ENCODE data around the gene ZNF100.

The ZNF100 gene

GRCh38 chr19:21694171-21694906 is 73.0 kb downstream of the ZNF100 start:
- no peak overlapping the region for H3K4me3 ChIP-seq (ENCODE audit: low read depth in 1 of 2, low read length in 1 of 2)
- H3K27me3 ChIP-seq, result no peaks in the 10 kb centered on the region
- no peaks in the 10 kb centered on the region for H3K36me3 ChIP-seq
- no peaks in the 10 kb centered on the region for H3K4me1 ChIP-seq (ENCODE audit: control insufficient read depth in 1 of 2, insufficient read depth in 1 of 2, low read depth in 1 of 2, low read length in 1 of 2)
- H3K9me3 ChIP-seq, result no peaks in the 10 kb centered on the region
- TF ChIP-seq CTCF (IDR thresholded peaks at IDR 0.05), result no peak
- no peak overlapping the region for H3K27ac ChIP-seq

GRCh38 chr19:21693399-21693798 is 74.0 kb downstream of the ZNF100 start:
- no peak for TF ChIP-seq CTCF (IDR thresholded peaks at IDR 0.05)

GRCh38 chr19:21691661-21692060 is 75.7 kb downstream of the ZNF100 start:
- Histone ChIP-seq H3K27me3 (no peaks in the 10 kb centered on the region), H3K27ac (no peak overlapping the region), H3K4me3 (ENCODE audit: low read depth in 1 of 2, low read length in 1 of 2) (no peak overlapping the region), H3K4me1 (ENCODE audit: control insufficient read depth in 1 of 2, insufficient read depth in 1 of 2, low read depth in 1 of 2, low read length in 1 of 2) (no peaks in the 10 kb centered on the region), H3K9me3 (no peaks in the 10 kb centered on the region), H3K36me3 (no peaks in the 10 kb centered on the region)
- no peak for TF ChIP-seq CTCF (IDR thresholded peaks at IDR 0.05)

More at GRCh38 chr19:21693399-21693798, 74.0 kb downstream of the ZNF100 start:
- no peak overlapping the region for H3K27ac ChIP-seq
- no peaks in the 10 kb centered on the region for H3K9me3 ChIP-seq
- H3K27me3 ChIP-seq, result no peaks in the 10 kb centered on the region
- H3K4me1 ChIP-seq (ENCODE audit: control insufficient read depth in 1 of 2, insufficient read depth in 1 of 2, low read depth in 1 of 2, low read length in 1 of 2), result no peaks in the 10 kb centered on the region
- no peak overlapping the region for H3K4me3 ChIP-seq (ENCODE audit: low read depth in 1 of 2, low read length in 1 of 2)
- no peaks in the 10 kb centered on the region for H3K36me3 ChIP-seq

- no peaks in the 10 kb centered on the region for H3K4me1 ChIP-seq (ENCODE audit: control insufficient read depth in 1 of 2, insufficient read depth in 1 of 2, low read depth in 1 of 2, low read length in 1 of 2)
- TF ChIP-seq CTCF (IDR thresholded peaks at IDR 0.05), result no peak
- no peak overlapping the region for H3K27ac ChIP-seq
- no peaks in the 10 kb centered on the region for H3K27me3 ChIP-seq
- H3K36me3 ChIP-seq, result no peaks in the 10 kb centered on the region
- H3K4me3 ChIP-seq (ENCODE audit: low read depth in 1 of 2, low read length in 1 of 2), result no peak overlapping the region
- H3K9me3 ChIP-seq, result no peaks in the 10 kb centered on the region
Observed at GRCh38 chr19:21688464-21688863, 78.9 kb downstream of the ZNF100 start.

GRCh38 chr19:21680671-21681070 is 86.7 kb downstream of the ZNF100 start:
- no peak for TF ChIP-seq CTCF (IDR thresholded peaks at IDR 0.05)
- Histone ChIP-seq H3K27ac (no peak overlapping the region), H3K27me3 (no peaks in the 10 kb centered on the region), H3K9me3 (no peaks in the 10 kb centered on the region), H3K4me1 (ENCODE audit: control insufficient read depth in 1 of 2, insufficient read depth in 1 of 2, low read depth in 1 of 2, low read length in 1 of 2) (no peaks in the 10 kb centered on the region), H3K36me3 (no peaks in the 10 kb centered on the region), H3K4me3 (ENCODE audit: low read depth in 1 of 2, low read length in 1 of 2) (no peak overlapping the region)
